Stimulated activated CD8-positive, alpha-beta memory T cell treated with anti-CD3 and anti-CD28 coated beads, Interleukin-7, amount 100 ng/mL, for 24 hours (primary cell): ENCODE data around the gene PDE4D.
"Not testable (repeated sequence)": the region's sequence is repeated elsewhere in the genome, so short reads cannot be mapped to it uniquely, and the experiment has no call there.

Experiments
- DNase-seq: peaks from one replicate; pipeline ENCODE4 v3.0.0-alpha.2; 2020; ENCODE audit warnings: low read depth

PDE4D gene

GRCh38 chr5:59768152-59769040 is 125.1 kb downstream of the PDE4D start:
- DNase-seq: no peak

- no peak for DNase-seq
Observed at GRCh38 chr5:59767681-59768151, 125.8 kb downstream of the PDE4D start.

- DNase-seq: no peak
Observed at GRCh38 chr5:59767211-59767605, 126.3 kb downstream of the PDE4D start.

- DNase-seq: no peak
Observed at GRCh38 chr5:59766427-59767210, 126.9 kb downstream of the PDE4D start.

- no peak for DNase-seq
Observed at GRCh38 chr5:59765446-59765845, 128.1 kb downstream of the PDE4D start.

GRCh38 chr5:59764361-59764760 is 129.2 kb downstream of the PDE4D start:
- DNase-seq: no peak

- no peak for DNase-seq
Observed at GRCh38 chr5:59763541-59763940, 130.0 kb downstream of the PDE4D start.

- not testable (repeated sequence) for DNase-seq
Observed at GRCh38 chr5:59762232-59762631, 131.3 kb downstream of the PDE4D start.

- no peak for DNase-seq
Observed at GRCh38 chr5:59760785-59761348, 132.7 kb downstream of the PDE4D start.

GRCh38 chr5:59759600-59760351 is 133.8 kb downstream of the PDE4D start:
- no peak for DNase-seq

GRCh38 chr5:59758566-59758965 is 135.0 kb downstream of the PDE4D start:
- DNase-seq: no peak

- no peak for DNase-seq
Observed at GRCh38 chr5:59757442-59757841, 136.1 kb downstream of the PDE4D start.

- DNase-seq: no peak
Observed at GRCh38 chr5:59756373-59757035, 137.0 kb downstream of the PDE4D start.

GRCh38 chr5:59755476-59755875 is 138.1 kb downstream of the PDE4D start:
- no peak for DNase-seq

- no peak for DNase-seq
Observed at GRCh38 chr5:59753599-59753998, 139.9 kb downstream of the PDE4D start.

- DNase-seq: no peak
Observed at GRCh38 chr5:59749782-59750520, 143.6 kb downstream of the PDE4D start.

GRCh38 chr5:59748036-59748663 is 145.4 kb downstream of the PDE4D start:
- not testable (repeated sequence) for DNase-seq

GRCh38 chr5:59746241-59746765 is 147.2 kb downstream of the PDE4D start:
- DNase-seq: no peak

- no peak for DNase-seq
Observed at GRCh38 chr5:59745415-59745863, 148.1 kb downstream of the PDE4D start.

GRCh38 chr5:59744531-59744992 is 149.0 kb downstream of the PDE4D start:
- no peak for DNase-seq
